Measurements from ENCODE around the gene SLC9A3. TPM values are rescaled to one million over a fixed set of nuclear protein-coding genes. Genes with fewer than 3 reads are reported as not detected.

The SLC9A3 gene
- total RNA-seq, 6 experiments from 2014 or later = 0.63 to 1.00 (median 0.74) TPM

GRCh38 chr5:540906-541538, 16.8 kb upstream of the SLC9A3 start:
- Mint-ChIP-seq H3K9me3 (no peaks in the 10 kb centered on the region), H3K36me3 (ENCODE audit: low read depth) (no peaks in the 10 kb centered on the region), H3K27ac (no peak overlapping the region), H3K4me1 (ENCODE audit: low read depth) (no peaks in the 10 kb centered on the region), H3K4me3 (no peak overlapping the region), H3K27me3 (ENCODE audit: insufficient read depth) (peaks cover 24% of the 10 kb centered on the region)
- no peak for DNase-seq
- TF ChIP-seq CTCF (IDR thresholded peaks at IDR 0.05) = no peak

- DNase-seq = no peak
- no peaks in the 10 kb centered on the region for H3K36me3 Mint-ChIP-seq (ENCODE audit: low read depth)
- H3K27me3 Mint-ChIP-seq (ENCODE audit: insufficient read depth) = peaks cover 28% of the 10 kb centered on the region
- H3K9me3 Mint-ChIP-seq = no peaks in the 10 kb centered on the region
- H3K4me3 Mint-ChIP-seq = no peak overlapping the region
- no peaks in the 10 kb centered on the region for H3K4me1 Mint-ChIP-seq (ENCODE audit: low read depth)
- no peak overlapping the region for H3K27ac Mint-ChIP-seq
- TF ChIP-seq CTCF (IDR thresholded peaks at IDR 0.05) = no peak
Observed at GRCh38 chr5:540071-540905, 16.0 kb upstream of the SLC9A3 start.

- Mint-ChIP-seq H3K27ac (no peak overlapping the region), H3K9me3 (no peaks in the 10 kb centered on the region), H3K36me3 (ENCODE audit: low read depth) (no peaks in the 10 kb centered on the region), H3K4me1 (ENCODE audit: low read depth) (no peaks in the 10 kb centered on the region), H3K4me3 (no peak overlapping the region), H3K27me3 (ENCODE audit: insufficient read depth) (peaks cover 28% of the 10 kb centered on the region)
- no peak for TF ChIP-seq CTCF (IDR thresholded peaks at IDR 0.05)
- DNase-seq = no peak
Observed at GRCh38 chr5:539469-540070, 15.3 kb upstream of the SLC9A3 start.

GRCh38 chr5:538801-539468, 14.7 kb upstream of the SLC9A3 start:
- Mint-ChIP-seq H3K27ac (no peak overlapping the region), H3K4me1 (ENCODE audit: low read depth) (no peaks in the 10 kb centered on the region), H3K4me3 (no peak overlapping the region), H3K36me3 (ENCODE audit: low read depth) (no peaks in the 10 kb centered on the region), H3K9me3 (no peaks in the 10 kb centered on the region), H3K27me3 (ENCODE audit: insufficient read depth) (peaks cover 28% of the 10 kb centered on the region)
- no peak for DNase-seq
- no peak for TF ChIP-seq CTCF (IDR thresholded peaks at IDR 0.05)

DNA sequence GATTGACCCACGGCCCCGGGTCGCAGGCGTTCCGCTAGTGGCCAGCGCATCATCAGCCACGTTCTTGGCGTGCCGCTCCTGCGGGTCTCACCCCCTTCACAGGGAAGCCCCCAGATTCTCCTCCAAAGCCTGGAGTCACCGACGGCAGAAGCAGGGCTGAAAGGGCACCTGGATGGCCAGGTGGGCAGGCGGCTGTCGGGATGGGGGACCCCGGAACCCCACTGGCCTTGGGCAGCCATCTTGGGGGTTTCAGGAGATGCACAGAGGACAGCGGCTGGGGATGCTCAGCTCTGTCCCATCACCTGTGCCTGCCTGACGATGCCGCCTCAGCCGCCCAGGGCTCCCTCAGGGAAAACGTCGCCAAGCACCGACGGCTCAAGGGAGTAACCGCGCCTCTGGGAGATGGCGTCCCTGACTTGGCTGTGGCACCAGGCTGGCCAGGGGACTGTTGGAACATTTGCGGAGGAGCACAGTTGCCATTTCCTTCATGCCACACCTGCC, 14.1 kb upstream of the SLC9A3 start:
- Mint-ChIP-seq H3K4me3 (no peak overlapping the region), H3K27me3 (ENCODE audit: insufficient read depth) (peaks cover 32% of the 10 kb centered on the region), H3K4me1 (ENCODE audit: low read depth) (no peaks in the 10 kb centered on the region), H3K27ac (no peak overlapping the region), H3K9me3 (no peaks in the 10 kb centered on the region), H3K36me3 (ENCODE audit: low read depth) (no peaks in the 10 kb centered on the region)
- no peak for TF ChIP-seq CTCF (IDR thresholded peaks at IDR 0.05)
- no peak for DNase-seq
